HG03064 (cell line): Measurements from ENCODE around the gene TBC1D17.

ENCODE experiments used
- ATAC-seq: cut with Tn5 transposase; IDR thresholded peaks from one replicate; pipeline ENCODE4 v1.9.1; 2021; ENCODE audit warnings: low read depth; ENCODE audit not compliant: unreplicated experiment

The TBC1D17 gene

DNA sequence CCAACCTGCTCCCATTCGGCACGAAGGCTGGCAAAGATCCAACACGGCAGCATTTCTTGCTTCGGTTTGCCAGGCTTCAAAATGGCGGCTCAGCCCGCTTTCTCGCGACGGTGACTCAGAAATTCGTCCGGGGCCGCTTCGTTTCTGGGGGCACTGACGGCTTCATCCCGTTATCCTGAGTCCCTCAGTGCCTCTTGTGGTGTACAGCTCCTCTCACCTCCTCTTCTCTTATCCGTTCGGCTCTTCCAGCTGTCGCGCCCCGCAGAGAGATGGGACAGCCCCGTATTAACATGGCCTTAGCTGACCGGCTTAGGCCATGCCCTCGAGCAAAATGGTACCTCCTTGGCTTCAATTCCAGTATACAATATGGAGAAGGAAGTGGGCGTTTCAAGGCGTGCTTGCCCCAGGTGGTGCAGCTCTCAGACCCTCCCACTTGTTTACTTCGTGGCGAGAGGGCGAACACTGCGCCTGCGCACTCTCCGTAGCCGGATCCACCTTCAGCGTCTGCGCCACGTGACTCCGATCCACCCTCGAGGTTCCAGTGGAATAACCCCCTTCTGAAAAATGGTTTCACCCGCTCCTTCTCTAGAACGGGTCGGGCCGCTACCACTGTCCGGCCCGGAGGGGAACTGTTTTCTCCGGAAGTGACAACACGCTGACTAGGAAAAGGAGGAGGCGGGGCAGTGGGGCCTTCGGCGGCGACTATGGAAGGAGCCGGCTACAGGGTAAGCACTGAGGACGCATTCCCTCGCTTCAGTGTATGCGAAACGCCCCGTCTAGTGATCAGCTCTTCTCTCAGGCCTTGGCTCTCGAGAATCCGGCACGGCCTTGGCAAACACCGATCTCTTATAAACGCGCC lies at the start of gene TBC1D17, which contains the start of gene AKT1S1:
TSS of gene TBC1D17 (plus strand) at position 683 of the 859 bp plus-strand sequence. CDS start at position 705, 22 bp downstream.
TSS of gene AKT1S1 (minus strand) at position 336 of the 859 bp plus-strand sequence. CDS start 4,060 bp downstream, outside the sequence.
- ATAC-seq = peak; percentile 53

DNA sequence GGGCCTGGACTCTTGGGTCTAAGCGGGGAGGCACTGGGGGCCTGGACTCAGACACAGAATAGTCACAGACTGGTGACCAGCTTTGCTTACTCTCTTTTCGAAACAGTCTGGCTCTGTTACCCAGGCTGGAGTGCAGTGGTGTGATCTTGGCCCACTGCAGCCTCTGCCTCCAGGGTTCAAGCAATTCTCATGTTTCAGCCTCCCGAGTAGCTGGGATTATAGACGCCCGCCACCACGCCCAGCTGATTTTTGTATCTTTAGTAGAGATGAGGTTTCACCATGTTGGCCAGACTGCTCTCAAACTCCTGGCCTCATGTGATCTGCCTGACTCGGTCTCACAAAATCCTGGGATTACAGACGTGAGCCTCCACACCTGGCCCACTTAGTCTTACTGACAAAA lies 48.3 kb upstream of the TBC1D17 start:
- no peak for ATAC-seq

DNA sequence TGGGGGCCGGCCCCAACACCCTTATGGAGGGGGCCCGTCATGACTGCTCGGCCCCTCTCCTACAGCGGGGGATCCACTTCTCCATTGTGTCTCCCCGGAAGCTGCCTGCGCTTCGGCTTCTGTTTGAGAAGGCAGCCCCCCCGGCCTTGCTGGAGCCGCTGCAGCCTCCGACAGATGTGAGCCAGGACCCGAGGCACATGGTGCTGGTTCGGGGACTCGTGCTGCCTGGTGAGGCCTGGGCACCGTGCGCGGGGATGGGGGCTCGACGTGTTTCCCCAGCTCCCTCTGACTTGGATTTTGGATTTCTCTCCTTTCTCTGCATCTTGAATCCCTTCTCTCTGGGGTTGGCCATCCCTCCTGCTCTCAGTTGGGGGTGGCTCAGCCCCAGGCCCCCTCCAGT lies 47.8 kb upstream of the TBC1D17 start:
- ATAC-seq = no peak

DNA sequence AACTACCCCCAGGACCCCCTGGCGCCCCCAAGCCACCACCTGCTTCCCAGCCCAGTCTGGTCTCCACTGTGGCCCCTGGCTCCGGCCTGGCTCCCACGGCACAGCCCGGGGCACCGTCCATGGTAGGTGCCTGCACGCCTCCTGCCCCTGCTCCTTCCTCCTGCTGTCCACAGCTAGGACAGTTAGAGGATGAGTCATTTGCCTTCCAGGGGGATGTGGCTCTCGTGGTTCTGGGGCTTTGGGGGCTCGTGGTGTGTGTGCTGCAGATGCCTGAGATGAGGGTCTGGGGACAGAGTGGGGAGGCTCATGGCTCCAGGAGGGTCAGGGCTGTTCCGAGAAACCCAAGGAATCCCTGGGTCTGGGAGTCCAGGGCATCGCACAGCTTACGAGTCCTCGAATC lies 46.7 kb upstream of the TBC1D17 start:
- no peak for ATAC-seq

DNA sequence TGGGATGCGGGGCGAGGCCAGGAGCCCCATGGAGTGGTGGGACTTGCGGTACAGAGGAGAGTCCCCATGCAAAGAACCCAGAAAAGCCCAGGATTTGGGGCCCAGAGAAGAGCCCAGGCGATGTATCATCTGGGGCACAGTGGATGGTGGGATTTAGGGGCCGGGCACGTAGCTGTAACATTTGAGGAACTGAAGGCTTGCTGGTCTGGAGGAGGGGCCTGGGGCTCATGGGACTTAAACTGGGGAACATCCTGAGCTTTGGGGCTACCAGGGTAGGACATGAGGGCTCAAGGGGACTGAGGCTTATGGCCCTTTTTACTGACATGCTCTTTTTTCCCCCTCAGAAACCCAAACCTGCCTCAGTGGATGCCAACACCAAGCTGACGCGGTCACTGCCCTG lies 45.9 kb upstream of the TBC1D17 start:
- no peak for ATAC-seq

DNA sequence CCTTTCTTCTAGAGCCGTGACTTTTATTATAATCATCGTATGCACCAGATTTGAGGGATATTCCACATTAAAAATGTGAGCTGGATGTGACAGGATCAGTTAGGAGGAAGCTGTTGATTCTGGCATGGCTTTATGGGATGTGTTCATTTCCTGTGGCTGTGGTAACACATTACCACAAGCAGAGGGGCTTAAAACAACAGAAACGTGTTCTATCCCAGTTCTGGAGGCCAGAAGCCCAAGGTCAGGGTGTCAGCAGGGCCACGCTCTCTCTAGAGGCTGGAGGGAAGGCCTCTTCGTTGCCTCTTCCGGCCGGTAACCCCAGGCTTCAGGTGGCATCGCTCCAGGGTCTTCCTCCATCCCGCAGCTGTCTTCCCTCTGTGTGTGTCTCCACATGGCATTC lies 44.9 kb upstream of the TBC1D17 start:
- ATAC-seq = no peak

DNA sequence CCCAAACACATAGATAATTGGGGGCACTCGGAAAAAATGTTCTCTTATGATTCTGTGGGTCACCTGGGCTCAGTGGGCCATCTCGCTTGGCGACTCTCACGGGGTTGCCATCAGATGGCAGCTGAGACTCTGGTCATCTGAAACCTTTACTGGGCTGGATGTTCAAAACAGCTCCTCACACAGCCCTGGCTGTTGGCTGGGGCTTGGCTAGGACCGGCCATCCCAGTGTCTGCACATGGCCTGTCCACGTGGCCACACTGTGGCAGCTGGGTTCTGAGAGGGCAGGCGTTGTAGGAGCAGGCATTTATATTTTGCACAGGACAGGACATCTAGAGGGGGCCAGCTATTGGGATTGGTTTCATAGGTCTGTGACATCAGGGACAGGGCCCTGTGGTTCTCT lies 43.9 kb upstream of the TBC1D17 start:
- no peak for ATAC-seq

DNA sequence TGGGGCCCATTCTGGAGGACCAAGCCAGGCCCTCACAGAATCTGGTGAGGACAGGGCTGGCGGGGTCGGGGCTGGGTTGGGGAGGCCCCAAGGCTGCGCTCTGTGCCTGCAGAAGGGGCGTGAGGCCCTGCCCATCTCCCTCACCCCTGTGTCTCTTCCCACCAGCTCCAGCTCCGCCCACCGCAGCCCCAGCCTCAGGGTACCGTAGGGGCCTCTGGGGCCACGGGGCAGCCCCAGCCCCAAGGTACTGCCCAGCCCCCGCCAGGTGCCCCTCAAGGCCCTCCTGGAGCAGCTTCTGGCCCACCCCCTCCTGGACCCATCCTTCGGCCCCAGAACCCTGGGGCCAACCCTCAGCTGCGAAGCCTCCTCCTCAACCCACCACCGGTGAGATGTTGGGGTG lies 41.9 kb upstream of the TBC1D17 start:
- no peak for ATAC-seq

DNA sequence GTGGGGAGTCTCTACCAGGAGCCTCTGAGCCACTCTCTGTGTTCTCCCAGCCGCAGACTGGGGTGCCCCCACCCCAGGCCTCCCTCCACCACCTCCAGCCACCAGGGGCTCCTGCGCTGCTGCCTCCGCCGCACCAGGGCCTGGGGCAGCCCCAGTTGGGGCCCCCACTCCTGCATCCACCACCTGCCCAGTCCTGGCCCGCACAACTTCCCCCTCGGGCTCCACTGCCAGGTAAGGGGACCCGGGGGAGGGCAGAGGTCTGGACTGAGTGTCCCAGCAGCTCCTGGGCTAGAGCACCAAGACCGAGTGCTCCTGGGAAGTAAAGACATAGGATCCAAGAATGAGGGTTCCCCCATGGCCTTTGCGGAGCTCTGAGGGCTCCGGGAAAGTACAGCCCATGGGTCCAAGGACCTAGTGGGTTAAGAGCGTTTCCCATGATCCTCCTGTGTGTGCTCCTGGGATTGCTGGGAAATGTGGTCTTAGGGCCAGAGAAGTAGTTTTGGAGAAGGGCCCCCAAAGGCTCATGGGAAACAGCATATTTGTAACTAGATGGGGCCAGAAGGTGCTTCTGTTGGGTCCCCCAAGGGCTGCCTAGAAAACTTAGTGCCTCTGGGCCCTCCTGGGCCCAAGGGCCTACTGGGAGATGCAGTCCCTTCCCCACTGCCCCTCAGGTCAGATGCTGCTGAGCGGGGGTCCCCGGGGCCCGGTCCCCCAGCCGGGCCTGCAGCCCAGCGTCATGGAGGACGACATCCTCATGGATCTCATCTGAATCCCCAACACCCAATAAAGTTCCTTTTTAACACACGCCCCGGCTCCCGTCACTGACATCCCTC lies 41.1 kb upstream of the TBC1D17 start:
- no peak for ATAC-seq

DNA sequence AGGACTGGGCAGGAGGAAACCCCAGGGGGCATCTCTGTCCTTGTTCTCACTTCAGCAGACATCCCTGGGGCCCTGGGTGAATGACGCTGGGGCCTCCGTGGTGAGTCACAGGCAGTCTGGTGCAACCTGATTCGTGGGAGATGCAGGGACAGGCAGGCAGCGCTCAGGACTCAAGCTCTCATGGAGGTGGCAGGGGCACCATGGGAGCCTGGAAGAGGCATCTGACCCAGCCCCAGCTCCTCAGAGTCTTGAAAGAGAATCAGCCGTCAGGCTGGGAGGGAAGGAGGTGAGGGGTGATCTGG lies 40.5 kb upstream of the TBC1D17 start:
- no peak for ATAC-seq

DNA sequence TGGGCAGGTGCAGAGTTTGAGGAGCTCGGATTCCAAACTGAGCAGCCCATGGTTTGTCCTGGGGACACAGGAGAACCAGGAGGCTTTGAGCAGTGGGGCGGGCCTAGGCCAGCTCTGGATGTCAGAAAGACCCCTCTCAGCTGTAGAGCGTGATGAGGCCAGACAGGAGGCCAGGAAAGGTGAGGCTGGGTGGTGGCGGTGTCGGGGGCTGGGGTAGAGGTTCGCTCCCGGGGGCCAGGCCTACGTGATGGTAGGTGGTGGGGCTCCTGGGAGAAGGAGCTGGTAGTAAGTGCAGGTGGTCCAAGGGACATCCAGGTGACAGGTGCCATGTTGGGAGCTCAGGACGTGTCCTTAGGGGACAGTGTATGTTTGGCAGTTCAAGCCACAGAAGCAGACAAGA lies 40.1 kb upstream of the TBC1D17 start:
- ATAC-seq = no peak

DNA sequence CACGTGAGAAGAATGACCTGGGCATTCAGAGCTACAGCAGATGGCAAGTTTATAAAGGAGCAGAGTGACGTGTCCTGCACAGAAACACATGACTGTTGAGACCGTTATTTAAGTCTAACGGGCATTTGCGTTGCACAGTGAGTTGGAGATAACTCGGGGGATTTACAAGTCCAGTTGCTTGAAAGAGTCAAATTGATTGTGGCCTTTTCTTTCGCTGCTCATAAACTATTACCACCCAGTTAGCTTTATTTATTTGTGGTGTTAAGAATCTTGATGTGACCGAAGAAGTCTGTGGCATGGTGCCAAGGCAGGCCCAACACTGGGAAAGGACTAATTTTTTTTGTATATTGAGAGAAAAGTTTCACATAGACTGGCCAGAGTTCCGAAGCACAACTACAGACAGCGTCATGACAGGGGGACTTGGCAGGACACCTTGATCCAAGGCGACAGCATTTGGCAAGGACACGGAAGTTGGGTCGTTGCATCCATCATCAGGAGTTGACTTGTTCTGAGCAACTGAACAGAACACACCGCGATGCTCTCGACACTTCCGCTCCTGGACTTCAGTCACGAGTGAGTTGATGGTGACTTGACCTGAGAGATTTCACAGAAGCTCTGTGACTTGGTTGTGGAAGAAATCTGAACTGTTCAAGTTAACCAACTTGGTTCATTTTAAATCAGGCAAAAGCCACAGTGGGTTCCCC lies 38.5 kb upstream of the TBC1D17 start:
- no peak for ATAC-seq

DNA sequence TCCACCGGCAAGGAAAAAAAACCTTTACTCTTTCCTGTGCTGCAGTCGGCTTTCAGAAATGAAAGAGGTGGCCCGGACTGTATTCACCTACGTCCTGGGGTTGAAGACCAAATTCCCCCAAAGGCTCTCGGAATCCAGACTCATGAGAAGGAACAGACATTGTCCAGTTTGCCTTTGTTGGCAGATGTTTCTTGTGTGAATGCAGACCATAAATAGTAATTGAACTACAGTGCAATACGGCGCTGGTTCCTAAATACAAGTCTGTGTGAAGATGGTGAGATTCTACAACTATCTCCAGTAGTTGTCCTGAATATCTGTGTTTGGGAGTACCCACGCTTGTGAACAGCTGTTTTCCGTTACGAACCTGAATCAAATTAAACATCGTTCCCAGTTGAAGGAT lies 37.8 kb upstream of the TBC1D17 start:
- ATAC-seq = no peak

DNA sequence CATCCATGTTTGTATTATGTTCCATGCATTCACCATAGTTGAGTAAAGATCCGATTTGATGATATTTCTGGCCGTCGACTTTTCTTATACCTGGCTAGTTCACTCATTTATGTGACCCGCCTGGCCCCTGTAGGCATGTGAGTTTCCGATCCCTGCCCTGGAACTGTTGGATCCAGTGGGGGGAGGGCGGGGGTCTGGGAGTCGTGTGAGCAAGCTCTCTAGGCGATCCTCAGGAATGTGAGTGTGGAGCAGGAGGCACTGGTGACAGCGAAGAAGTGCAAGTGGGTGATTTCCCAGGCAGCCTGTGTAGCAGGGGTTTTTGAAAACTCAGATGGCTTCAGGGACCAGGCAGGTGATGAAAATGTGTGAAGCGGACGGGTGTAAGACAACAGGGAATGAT lies 37.2 kb upstream of the TBC1D17 start:
- no peak for ATAC-seq

DNA sequence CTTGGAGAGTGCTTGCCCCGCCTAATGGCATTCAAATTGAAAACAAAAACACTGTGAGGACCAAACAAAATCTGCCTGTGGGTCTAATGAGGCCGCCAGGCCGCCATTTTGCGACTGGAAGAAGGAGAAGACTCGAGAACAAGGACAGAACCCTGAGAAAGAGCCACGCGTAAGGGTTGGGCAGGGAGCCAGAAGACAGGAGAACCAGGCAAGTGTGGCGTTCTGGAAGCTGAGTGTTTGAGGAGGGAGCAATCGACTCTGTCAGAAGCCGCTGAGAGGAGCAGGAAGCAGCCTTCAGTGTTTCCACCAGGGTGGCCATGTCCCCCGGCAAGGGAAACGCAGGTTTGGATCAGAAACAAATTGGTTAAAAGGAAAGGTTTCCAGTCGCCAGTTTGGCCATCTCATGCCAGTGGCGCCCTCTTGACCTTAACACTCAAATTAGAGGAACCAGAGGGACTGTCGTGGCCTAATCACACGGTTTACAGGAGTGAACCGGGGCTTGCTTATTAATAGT lies 36.7 kb upstream of the TBC1D17 start:
- ATAC-seq = no peak

DNA sequence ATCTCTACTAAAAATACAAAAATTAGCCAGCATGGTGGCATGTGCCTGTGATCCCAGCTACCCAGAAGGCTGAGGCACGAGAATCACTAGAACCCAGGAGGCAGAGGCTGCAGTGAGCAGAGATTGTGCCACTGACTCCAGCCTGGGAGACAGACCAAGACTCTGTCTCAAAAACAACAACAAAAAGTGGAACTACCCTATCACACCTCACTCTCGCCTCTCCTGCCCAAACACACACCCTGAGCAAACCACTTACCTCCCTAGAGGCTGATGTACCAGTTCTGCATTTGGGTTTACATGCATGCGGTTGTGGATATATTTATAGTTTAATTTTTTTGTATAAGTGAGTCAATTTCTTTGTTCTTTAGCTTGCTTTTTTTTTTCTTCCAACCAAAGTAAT lies 34.2 kb upstream of the TBC1D17 start:
- no peak for ATAC-seq

DNA sequence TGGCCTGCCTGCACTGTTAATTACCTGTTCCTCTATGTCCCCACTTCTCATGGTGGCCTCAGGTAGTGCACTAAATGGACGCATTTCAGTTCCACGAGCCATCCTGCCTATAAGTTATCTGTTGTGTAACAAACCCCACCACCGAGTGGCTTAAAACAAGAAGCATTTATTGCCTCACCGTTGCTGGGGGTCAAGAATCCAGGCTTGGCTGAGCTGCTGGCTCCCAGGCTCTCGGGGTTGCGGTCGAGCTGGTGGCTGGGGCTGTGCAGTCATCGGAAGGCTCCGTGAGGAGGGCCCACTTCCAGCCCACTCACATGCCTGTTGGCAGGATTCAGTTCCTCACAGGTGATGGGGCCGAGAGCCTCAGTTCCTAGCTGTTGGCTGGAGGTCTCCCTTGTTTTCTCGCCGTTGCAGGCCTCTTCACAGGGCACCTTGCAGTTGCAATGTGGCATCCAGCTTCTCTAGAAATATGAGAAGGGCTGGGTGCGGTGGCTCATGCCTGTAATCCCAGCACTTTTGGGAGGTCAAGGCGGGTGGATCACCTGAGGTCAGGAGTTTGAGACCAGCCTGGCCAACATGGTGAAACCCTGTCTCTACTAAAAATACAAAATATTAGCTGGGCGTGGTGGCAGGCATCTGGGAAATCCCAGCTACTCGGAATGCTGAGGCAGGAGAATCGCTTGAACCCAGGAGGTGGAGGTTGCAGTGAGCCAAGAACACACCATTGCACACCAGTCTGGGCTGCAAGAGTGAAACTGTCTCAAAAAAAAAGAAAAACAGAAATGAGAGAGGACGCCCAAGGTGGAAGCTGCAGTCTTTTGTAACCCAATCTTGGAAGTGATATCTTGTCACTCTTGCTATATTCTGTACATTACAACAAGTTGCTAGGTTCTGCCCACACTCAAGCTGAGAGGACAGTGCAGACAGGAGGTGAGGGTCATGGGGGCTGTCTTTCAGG lies 33.1 kb upstream of the TBC1D17 start:
- ATAC-seq = no peak

DNA sequence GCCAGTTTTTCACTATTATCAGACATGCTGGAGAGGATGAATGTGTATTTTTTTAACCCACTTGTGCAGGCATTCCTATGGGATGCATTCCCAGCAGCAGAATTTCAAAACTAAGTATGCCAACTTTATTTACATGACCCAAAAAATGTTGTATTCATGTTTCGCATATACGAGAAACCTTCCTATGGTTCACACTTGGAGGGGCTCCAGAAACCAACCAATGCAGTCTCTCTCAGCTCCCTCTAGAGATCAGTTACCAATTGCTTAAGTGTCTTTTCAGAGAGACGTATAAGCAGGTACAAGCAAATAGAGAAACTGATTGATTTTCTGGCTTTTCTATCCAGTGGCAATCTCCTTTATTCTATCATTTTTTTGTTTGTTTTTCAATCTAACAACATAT lies 32.1 kb upstream of the TBC1D17 start:
- ATAC-seq = no peak

DNA sequence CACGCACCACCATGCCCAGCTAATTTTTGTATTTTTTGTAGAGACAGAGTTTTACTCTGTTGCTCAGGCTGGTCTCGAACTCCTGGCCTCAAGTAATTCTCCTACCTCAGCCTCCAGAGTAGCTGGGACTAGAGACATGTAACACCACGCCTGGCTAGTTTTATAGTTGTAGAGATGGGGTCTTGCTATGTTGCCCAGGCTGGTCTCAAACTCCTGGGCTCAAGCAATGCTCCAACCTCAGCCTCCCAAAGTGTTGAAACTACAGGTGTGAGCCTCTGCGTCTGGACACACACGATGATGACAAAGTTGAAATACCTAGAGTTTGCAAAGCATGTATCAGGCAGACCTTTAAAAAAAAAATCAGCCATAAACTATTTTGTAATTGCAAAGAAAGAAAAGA lies 31.1 kb upstream of the TBC1D17 start:
- no peak for ATAC-seq
